Skin epidermis (tissue), 12 donors: ENCODE measurements around the gene USP12.
"Not testable (repeated sequence)": the region's sequence is repeated elsewhere in the genome, so short reads cannot be mapped to it uniquely, and the experiment has no call there.

Experiments used
- H3K27ac ChIP-seq, 21 experiments: fragments of 200-600 bp; sonication (generic) in 11 of 21; one replicate each; pipeline ENCODE4 v1.5.0; 2020; ENCODE audit warnings: mild to moderate bottlenecking in 3 of 21, inconsistent platforms in 2 of 21, moderate library complexity in 2 of 21
- H3K4me3 ChIP-seq, 7 experiments: fragments of 200-600 bp; sonication (generic) in 2 of 7; one replicate each; pipeline ENCODE4 v1.5.0; 2020; ENCODE audit warnings: inconsistent platforms in 2 of 7, mild to moderate bottlenecking in 2 of 7, moderate library complexity in 1 of 7

USP12 gene, protein sequence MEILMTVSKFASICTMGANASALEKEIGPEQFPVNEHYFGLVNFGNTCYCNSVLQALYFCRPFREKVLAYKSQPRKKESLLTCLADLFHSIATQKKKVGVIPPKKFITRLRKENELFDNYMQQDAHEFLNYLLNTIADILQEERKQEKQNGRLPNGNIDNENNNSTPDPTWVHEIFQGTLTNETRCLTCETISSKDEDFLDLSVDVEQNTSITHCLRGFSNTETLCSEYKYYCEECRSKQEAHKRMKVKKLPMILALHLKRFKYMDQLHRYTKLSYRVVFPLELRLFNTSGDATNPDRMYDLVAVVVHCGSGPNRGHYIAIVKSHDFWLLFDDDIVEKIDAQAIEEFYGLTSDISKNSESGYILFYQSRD

DNA sequence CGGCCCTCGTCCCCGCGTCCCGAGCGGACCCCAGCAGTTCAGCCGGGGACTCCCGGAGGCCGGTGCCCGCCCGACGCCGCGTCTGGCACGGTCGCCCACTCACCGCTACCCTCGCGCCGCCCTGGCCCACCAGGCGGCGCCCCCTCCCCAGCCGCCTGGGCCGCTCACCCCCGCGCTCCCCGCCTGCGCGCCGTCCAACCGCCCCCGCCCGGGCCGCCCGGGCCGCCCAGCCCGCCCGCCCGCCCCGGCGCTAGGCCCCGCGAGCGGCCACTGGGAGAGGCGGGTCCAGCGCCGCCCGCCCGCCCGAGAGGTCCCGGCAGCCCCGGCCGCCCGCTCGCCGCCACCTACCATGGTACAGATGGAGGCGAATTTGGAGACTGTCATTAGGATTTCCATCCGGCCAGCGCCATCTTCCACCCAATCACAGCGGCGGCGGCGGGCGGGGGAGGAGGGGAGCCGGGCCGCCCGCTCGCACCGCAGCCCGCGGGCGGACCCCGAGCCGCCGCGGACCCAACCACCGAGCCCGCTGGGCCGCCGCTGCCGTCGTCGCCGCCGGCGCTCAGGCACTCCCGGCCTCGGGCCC is at the start of gene USP12:
USP12 (minus strand) TSS at position 568 of the 583 bp plus-strand sequence; CDS start at position 396, 172 bp downstream.
- peak within 1 kb of the TSS; percentile 68 to 93 (median 83) for H3K4me3 ChIP-seq

DNA sequence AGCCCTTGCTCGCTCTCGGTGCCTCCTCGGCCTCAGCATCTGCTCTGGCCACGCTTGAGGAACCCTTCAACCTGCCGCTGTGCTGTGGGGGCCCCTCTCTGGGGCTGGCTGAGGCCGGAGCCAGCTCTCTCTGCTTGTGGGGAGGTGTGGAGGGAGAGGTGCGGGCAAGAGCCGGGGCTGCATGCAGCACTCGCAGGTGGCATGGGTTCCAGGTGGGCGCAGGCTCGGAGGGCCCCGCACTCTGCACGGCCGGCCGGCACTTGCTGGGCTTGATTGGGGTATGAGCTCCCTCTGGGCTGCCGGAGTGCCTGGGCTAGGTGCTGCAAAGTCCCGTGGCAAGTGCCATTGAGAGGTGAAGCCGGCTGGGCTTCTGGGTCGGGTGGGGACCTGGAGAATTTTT is 48.0 kb upstream of the USP12 start:
- Histone ChIP-seq H3K27ac (no peak overlapping the region), H3K4me3 (no peak overlapping the region)

More for the DNA sequence above, at the start of gene USP12:
- H3K27ac ChIP-seq: peak within 1 kb of the TSS; percentile 84 to 96 (median 90)

DNA sequence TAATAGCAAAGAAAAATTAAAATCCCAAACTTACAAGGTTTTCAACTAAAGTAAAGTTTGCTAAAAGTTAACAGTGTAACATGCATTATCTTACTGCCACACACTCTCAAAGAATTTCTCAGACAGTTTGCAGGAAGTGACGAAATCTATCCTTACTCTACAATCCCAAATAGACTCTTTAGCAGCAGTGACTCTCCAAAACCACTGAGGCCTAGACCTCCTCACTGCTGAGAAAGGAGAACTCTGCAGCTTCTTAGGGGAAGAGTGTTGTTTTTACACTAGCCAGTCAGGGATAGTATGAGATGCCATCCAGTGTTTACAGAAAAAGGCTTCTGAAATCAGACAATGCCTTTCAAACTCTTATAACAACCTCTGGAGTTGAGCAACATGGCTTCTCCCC is 47.2 kb upstream of the USP12 start:
- H3K27ac ChIP-seq, H3K4me3 ChIP-seq: not testable (repeated sequence)

DNA sequence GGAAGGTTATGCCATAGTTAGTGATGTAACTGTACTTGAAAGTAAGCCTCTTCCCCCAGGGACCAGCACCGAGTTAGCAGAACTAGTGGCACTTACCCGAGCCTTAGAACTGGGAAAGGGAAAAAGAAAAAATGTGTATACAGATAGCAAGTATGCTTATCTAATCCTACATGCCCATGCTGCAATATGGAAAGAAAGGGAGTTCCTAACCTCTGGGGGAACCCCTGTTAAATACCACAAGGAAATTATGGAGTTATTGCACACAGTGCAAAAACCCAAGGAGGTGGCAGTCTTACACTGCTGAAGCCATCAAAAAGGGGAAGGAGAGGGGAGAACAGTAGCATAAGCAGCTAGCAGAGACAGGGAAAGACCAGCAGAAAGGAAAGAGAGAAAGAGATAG is 46.2 kb upstream of the USP12 start:
- H3K4me3 ChIP-seq, H3K27ac ChIP-seq: not testable (repeated sequence)

DNA sequence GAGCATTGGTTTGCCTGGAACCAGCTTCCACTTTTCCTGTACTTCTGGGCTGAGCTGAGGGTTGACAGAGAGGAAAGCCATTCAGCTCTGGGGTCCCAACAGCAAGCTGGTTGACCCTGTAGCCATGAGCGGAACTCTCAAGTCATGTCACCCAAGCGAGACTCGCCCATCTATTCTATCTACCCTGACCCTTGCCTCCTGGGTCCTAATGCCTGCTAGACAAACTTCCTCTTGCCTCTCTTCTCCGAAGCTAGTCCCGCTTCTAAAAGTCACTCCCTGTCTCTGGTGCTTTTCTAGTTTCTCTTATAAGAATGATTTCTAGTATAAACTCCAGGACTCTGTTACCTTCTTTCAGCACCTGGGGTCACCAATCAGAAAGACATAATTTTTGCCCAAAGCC is 41.8 kb upstream of the USP12 start:
- not testable (repeated sequence) for H3K4me3 ChIP-seq, H3K27ac ChIP-seq

DNA sequence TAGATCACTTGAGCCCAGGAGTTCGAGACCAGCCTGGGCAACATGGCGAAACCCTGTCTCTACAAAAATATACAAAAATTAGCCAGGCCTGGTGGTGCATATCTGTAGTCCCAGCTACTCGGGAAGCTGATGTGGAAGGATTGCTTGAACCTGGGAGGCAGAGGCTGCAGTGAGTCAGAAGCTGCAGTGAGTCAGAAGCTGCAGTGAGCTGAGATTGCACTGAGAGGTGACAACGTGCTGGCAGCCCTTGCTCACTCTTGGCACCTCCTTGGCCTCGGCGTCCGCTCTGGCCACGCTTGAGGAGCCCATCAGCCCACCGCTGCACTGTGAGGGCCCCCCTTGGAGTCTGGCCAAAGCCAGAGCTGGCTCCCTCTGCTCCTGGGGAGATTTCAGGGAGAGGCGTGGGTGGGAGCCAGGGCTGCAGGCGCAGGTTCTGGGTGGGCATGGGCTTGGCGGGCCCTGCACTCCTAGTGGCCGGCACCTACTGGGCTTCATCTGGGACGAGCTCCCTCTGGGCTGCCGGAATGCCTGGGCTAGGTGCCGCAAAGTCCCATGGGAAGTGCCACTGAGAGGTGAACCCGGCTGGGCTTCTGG is 40.3 kb upstream of the USP12 start:
- Histone ChIP-seq H3K27ac (no peak overlapping the region), H3K4me3 (no peak overlapping the region)

DNA sequence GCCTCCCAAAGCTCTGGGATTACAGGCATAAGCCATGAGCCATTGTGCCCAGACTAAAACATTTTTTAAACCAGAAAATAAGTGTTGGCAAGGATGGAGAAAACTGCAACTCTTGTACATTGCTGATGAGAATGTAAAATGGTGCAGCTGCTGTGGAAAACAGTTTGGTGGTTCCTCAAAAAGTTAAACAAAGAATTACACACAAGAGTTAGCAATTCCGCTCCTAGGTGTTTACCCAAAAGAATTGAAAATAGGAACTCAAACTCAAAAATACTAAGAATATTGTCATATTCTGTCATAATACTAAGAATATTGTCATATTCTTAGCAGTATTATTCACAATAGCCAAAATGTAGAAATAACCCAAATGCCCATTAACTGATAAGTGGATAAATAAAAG is 39.7 kb upstream of the USP12 start:
- no peak overlapping the region for H3K27ac ChIP-seq
- no peak overlapping the region for H3K4me3 ChIP-seq

DNA sequence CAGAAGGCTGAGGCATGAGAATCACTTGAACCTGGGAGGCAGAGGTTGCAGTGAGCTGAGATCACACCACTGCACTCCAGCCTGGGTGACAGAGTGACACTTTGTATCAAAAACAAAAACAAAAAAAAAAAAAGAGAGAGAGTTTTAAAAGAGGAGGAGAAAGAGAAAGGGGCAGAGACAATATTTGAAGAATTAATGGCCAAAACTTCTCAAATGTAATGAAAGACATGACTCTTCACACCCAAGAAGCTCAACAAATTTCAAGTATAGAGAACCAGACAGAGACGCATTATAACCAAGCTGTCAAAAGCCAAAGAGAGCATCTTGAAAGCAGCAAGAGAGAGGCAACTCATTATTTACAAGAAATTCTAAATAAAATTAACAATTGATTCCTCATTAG is 36.9 kb upstream of the USP12 start:
- no peak overlapping the region for H3K4me3 ChIP-seq

DNA sequence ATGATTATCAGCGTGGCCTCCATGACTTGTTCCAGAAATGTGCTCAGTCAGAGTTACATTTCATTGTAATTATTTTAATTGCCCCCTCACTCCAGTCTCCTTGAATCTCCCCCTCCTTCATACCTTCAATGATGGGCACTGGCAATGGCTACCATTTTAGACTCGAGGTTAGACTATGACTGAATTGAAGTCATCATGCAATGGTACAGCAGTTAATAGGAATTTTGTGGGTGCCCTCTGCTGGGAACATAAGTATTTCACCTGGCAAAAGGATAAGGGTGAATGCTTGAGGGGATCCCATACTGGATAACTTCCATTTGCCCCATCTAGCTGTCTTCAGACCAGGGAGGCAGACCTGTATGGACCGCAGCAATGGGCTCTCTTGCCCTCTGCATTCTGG is 32.2 kb upstream of the USP12 start:
- H3K4me3 ChIP-seq: no peak overlapping the region
- no peak overlapping the region for H3K27ac ChIP-seq

More for the DNA sequence above, 36.9 kb upstream of the USP12 start:
- no peak overlapping the region for H3K27ac ChIP-seq

DNA sequence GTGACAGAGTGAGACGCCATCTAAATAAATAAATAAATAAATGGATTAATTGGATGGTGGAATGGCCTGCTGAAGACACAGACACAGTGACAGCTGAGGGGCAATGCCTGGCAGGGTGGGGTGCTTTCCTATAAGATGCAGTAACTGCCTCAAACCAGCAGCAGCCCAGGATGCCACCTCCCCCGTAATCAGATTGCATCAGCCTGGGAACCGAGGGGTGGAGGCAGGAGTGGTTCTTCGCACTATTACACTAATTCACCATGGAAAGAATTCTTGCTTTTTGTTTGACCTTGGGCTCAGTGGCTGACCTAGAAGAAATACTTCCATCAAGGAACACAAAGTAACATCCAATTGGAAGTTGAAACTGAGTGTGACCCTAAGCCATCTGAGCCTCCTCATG is 31.6 kb upstream of the USP12 start:
- H3K27ac ChIP-seq: no peak overlapping the region
- no peak overlapping the region for H3K4me3 ChIP-seq

DNA sequence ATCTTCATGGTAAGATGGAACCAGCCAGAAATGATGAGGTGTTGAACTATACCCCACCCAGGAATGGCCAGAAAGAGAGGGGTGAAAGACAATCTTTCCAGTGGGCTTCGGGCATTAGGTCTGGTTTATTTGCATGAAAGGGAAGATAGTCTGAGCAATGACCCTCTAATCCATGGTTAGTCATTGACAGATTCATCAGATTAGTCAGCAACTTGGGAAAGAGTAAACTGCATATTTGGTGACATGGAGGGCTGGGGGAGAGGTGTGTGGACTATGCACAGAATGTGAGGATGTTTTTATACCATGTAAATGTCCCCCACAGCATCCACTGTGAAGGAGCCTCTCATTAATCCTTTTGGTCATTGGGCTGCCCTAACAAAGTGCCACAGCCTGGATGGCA is 30.1 kb upstream of the USP12 start:
- Histone ChIP-seq H3K4me3 (no peak overlapping the region), H3K27ac (no peak overlapping the region)

DNA sequence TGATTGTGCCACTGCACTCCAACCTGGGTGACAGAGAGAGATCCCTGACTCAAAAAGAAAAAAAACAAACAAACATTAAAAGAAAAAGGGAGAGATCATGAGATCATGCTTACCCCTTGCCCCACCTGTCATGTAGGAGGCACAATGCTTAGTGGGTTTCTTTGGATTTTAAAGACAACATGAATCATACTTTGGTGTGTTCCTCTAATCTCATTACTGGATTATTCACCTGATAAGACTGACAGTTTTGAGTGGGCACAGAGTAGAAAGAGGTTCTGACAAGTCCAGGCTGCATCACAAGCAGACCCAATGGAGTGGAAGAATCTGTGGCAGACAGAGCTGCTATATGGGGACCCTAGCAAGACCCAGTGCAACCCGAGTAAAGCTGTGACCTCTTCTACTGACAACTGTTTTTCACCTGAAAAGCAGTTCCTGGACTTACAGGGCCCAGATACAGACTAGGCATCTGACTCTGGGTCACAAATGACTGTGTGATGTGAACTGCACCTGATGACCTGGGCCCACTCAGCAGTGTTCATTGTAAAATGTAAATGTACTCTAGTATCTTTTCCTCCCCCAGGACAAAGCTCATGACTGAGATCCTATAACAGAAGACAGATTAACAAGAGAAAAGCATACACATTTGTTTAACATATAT is 28.9 kb upstream of the USP12 start:
- H3K4me3 ChIP-seq: no peak overlapping the region
- H3K27ac ChIP-seq: no peak overlapping the region

DNA sequence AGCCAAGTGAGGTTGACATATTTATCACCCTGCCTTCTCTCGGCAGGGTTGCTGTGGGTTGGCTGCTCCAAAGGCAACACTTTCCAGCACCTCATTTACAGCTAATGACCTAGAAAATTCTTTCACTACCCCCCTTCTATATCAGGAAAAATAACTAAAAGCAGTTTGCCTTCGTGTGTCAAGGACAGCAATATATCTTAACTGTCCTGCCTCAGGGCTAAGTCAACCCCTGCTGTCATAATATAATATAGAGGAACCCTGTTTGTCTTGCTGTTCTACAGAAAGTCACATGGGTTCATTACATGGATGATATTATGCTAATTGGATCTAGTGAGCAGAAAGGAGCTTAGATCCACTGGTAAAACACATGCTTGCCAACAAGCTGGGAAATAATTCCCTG is 28.1 kb upstream of the USP12 start:
- H3K4me3 ChIP-seq: no peak overlapping the region

DNA sequence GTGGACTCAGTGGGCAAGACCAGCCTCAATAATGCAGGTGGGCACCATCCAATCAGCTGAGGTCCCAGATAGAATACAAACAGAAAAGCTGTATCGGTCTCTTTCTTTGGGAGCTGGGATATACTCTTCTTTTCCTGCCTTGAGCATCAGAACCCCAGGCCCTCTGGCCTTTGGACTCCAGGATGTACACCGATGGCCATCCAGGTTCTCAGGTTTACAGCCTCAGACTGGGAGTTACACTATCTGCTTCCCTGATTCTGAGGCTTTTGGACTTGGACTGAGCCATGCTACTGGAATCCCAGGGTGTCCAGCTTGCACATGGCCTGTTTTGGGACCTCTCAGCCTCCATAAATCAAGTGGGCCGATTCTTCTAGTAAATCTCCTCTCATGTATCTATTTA is 27.6 kb upstream of the USP12 start:
- Histone ChIP-seq H3K4me3 (no peak overlapping the region), H3K27ac (no peak overlapping the region)

More for the DNA sequence above, 28.1 kb upstream of the USP12 start:
- no peak overlapping the region for H3K27ac ChIP-seq

DNA sequence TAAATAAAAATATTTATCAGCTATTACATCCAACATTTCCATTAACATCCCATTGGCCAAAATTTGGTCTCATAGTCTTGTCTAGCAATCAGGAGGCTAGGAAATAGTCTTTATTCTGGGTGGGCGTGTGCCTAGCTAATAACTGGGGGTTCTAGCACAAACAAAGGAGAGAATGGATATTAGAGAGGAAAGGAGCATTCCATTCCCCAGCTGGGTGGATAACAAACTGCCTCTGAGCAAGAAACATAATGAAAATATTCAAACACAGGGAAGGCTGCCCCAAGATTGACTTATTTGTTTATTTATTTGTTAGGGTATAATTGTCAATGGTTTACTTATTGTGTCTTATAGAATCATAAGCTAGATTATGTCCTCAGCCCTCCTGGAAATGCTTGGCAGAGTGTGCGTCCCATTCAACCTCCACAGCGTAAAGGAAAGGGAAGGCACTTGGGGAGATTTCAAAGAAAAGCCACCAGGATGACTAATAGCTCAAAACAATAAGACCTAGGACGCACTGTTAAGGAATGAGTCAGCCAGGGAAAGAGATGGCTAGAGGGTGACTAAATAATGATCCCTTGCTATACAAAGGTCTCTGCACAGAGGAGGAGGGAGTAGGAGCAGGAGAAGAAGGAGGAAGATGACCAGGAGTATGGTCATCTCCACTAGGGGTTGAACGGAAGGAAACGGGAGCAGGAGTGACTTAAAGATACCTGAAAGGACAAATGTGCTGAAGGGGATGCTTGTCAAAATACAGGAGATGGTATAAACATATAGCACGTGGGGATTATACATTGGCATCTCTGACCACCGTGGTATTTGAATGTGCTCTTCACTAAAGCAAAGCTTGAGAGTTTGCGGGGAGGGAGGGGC is 23.5 kb upstream of the USP12 start:
- Histone ChIP-seq H3K4me3 (no peak overlapping the region), H3K27ac (peak overlapping the region in 2 of 21 experiments; percentile 19 to 54)

DNA sequence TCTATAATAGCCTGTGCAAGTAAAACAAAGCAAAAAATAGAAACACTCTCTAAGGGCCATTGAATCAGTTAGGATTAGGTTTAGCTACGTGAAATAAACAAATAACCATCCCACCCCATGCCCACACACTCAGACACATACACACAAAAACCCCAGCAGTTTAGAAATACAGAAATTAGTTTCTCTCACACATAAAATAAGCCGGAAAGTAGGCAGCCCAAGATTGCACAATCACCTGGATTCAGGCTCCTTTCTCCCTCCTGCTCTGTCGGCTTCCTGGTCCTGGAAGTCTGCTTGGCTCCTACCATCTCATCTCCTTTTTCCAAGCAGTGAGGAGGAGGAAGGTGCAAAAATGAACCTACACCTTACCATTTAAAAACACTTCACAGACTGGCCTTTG is 22.6 kb upstream of the USP12 start:
- no peak overlapping the region for H3K4me3 ChIP-seq
- H3K27ac ChIP-seq: peak overlapping the region in 3 of 21 experiments; percentile 6 to 54 (median 19)

DNA sequence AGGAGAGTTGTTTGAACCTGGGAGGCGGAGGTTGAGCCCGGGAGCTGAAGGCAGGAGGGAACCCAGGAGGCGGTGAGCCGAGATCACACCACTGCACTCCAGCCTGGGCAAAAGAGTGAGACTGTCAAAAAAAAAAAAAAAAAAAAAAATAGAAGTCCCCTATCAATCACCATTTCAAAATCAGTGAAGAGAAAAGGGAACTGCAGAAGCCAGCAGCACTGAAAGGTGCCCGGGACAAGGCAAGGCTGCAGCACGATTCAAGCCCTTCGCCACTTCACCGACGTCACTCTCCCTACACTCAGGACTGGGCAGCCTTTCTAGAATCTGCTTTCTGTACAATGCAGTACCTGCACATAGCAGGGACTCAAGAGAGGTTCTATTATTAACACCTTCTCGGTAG is 21.9 kb upstream of the USP12 start:
- Histone ChIP-seq H3K27ac (no peak overlapping the region), H3K4me3 (no peak overlapping the region)

DNA sequence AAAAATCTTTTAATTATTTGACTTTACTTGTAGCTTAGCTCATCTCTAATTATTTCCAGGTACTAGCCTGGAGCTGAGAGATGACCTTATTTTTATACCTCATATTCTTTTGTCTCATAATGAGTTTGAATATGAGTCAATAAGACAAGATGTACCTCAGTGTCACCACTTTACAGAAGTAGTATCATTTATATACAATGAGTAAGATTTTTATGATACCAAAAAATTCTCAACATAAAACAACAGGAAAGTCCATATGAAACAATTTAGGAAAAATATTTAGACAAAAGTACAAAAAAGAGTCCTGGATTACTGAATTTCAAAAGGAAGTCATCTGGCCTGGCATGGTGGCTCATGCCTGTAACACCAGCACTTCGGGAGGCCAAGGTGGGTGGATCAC is 21.4 kb upstream of the USP12 start:
- H3K4me3 ChIP-seq: no peak overlapping the region
- no peak overlapping the region for H3K27ac ChIP-seq

DNA sequence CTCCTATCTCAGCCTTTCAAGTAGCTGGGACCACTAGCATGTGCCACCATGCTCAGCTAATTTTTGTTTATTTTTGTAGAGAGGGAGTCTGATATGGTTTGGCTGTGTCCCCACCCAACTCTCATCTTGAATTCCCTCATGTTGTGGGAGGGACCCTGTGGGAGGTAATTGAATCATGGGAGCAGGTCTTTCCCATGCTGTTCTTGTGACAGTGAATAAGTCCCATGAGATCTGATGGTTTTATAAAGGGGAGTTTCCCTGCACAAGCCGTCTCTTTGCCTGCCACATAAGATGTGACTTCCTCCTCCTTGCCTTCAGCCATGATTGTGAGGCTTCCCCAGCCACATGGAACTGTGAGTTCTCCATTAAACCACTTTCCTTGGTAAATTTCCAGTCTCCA is 20.8 kb upstream of the USP12 start:
- not testable (repeated sequence) for H3K27ac ChIP-seq, H3K4me3 ChIP-seq

DNA sequence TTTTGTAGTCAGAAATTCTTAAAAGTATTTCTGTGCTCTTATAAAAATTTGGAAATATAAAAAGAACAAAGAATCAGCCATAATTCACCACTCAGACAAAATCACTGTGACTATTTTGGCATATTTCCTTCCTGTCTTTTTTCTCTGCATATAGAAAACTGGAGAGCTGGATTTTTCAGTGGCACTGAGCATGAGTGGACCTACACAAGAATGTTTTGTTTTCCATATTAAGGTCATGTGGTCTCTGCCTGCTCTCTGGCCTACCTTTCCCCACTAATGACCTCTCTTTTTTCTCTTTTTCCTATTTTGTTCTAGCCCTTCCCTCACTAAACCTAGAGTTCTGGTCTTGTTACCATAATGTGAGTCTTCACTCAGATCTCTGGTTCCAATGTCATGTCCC is 17.6 kb upstream of the USP12 start:
- Histone ChIP-seq H3K4me3 (no peak overlapping the region), H3K27ac (no peak overlapping the region)
